Hematopoietic multipotent progenitor cell treated with erythropoietin and hydrocortisone succinate and interleukin-3 and kit ligand, for 15 days (in vitro differentiated cells): ENCODE results near the gene MYADML2.

Experiments
- DNase-seq: peaks from one replicate; pipeline ENCODE4 v3.0.0-alpha.2; 2015; ENCODE audit warnings: low spot score

The MYADML2 gene

DNA sequence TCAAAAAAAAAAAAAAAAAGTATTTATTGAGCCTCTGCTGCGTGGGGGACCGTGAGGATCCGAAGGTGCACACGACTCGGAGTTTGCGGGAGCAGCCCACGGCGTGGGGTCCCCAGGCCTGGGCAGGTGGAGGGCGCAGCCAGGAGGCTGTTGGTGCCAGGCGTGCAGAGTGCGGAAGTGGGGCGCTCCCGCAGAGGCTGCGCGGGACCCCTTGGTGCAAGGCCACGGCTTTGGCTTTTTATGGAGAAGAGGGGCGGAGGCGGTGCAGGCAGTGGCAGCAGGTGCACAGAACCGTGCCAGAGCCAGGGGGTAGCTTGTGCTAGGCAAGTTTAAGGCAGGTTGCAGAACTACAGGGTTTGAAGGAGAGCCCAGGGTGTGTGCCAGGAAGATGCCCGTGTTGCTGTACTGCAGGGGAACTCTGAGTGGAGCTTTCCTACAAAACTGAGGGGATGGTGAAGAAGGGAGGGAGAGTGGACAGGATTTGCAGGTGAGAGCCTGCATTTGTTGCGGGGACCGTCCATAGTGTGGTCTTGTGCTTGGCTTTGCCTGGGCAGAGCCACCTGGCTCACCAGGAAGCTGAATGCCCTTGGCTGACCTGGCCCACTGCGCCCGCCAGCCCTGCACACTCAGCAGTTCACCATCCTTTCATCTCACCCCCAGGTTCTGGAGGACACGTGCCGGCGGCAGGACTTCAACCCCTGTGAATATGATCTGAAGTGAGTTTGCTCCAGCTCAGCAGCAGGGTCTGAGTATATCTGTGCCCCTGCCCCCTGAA, 31.7 kb upstream of the MYADML2 start:
- DNase-seq = no peak

DNA sequence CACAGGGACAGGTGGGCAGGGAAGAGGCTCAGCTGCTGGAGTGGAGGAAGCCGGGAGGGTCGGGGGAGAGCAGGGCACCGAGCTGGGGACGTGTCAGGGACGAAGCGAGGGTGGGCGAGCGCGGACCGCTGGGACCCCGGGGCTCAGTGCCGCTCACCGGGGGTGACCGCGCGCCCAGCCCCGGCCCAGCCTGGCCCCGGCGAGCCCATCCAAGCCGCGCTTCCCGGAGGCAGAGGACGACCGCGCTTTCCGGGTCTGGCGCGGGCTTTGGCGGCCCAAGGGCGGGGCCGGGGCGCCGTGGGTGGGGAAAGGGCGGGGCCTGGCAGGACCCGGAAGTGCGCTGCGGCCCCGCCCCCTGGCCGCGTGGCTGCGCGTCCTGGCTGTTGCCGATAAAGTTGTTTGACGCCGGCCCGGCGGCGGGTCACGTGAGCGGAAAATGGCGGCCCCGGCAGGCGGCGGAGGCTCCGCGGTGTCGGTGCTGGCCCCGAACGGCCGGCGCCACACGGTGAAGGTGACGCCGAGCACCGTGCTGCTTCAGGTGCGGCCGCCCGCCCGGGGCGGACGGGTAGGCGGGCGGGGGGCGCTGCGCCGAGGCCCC, 30.3 kb upstream of the MYADML2 start, which contains the start of gene ASPSCR1:
Gene ASPSCR1, plus strand, starts transcription at position 419 of the 598 bp plus-strand sequence. Its CDS starts 18 bp downstream, at position 437.
- peak; percentile 93 for DNase-seq

DNA sequence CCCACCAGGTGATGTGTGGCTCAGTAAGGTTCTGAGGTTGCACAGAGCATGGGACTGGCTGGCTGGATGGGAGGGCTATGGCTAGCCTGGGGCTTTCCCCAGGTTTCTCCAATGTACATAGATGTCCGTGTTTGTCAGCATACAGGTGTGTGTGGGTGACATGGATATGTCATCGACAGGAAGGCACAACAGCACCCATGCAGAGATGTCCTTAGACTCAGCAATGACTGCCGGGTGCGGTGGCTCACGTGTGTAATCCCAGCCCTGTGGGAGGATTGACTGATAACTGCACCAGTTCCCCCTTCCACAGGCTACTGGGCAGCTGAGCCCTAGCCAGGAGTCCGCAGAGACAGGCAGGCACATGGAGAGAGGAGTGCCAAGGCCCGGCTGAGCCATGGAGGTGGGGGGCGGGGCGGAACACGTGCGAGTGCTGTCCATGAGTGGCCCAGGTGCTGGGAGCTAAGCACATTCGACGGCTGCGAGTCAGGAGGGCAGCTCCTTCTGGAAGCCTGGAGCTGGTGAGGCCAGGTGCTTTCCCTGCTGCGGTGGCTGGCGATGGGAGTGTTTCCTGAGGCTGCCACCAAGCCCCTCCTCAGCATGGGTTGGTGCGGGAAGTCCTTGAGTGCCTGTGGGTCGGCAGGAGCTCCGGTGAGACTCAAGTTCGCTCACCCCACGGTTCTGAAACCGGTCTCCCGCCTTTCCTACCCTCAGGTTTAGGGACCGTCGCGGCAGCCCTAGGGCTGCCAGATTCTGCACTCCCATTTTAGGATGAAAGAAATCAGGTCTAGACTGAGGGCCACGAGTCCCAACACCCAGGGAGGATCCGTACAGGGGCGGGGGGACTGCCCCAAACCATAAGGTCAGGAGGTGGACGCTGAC, 29.5 kb upstream of the MYADML2 start:
- DNase-seq = no peak

DNA sequence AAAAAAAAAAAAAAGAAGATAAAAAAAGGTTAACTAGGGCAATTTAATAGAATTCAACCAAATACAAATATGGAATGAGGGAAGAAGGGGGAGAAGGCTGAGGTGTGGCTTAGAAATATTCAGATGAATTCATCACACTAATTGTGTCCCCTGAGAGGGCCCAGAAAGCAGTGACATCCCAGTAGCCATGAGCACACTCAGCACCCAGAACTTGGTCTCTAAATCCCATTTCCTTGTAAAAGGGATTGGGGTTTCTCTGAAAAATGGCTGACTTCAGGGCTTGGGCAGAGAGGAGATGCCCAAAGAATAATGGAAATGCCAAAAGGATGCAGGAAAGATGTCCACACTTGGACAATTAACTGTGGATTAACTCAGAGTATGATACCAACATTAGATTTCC, 26.4 kb upstream of the MYADML2 start:
- DNase-seq = no peak

DNA sequence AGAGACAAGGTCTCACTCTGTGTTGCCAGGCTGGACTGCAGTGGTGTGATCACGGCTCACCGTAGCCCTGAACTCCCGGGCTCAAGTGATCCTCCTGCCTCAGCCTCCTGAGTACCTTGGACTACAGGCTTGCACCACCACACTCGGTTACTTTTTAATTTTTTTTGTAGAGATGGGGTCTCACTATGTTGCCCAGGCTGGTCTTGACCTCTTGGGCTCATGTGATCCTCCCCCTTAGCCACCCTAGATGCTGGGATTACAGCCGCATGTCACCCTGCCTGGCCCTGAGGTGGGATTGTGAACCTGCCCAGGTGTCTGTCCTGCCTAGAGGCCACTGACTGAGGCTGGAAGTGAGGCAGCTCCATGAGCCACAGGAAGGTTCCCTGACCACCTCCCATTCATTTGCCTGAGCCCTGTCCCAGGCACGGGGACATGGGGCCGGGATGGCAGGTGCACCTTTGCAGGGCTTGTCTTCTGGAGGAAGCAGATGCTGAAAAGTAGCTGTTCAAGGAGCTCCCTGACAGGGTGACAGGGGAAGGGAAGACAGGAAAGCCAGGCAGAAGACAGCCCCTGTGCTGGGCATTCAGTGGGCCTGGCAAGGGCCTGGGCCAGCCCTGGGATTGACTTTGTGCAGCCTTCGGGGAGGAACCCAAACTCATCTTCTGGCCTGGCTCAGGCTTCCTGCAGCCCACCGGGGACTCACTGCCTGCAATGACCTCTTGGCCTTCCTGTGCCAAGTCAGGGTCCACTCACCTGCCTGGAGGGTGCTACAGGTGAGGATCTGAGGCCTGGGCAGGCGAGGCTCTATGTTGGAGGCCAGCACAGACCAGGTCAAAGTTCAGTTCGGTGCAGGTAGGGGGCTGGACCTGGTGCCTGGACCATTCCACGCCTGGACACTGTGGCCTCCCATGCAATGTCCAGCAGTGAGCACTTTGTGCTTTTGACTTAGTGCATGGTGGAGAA, 22.1 kb upstream of the MYADML2 start:
- no peak for DNase-seq

DNA sequence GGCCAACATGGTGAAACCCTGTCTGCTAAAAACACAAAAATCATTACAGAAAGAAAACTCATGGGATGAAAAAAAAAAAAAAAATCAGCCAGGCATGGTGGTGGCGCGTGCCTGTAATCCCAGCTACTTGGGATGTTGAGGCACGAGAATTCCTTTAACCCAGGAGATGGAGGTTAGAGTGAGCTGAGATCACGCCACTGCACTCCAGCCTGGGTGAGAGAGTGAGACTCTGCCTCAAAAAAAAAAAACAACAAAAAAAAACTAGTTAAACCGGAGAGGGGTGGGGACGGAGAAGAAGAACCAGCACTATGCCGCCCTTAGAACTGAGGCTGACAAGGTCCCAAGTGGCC, 21.3 kb upstream of the MYADML2 start:
- DNase-seq = no peak

DNA sequence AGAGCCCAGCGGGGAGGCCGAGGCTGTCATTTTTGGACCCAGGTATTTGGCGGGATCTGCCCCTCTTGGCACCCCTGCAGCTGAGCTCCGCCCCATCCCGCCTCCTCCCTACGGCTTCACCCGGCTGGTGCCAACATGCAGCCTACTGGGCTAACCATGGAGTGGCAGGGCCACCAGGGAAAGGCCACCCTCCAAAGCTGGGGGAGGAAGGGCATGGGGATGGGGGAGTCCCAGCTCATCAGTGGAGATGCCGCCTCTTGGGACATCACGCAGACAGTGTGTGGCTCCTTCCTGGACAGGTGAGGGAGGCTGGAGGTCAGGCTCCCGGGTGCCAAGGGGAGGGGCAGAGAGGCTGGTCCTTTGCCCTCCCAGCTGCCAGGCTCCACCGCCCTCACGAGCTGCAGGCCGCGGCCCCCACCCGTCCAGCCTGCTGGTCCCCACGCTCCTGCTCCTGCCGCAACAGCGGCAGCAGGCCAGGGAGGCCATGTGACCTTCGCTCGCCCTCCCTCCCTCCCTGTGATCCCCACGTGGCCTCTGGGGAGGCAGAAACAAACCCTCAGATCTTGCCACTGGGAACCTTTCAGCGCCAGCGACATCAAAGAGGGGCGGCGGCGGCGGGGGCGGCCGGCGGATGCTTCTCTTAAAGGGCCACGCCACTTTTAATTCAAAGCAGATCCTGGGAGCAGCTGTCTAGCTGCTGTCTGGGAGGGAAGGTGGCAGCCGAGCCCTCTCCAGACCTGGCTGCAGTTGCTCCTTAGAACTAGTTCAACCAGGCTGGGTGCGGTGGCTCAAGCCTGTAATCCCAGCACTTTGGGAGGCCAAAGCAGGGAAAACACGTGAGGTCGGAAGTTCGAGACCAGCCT, 20.7 kb upstream of the MYADML2 start:
- DNase-seq = peak; percentile 8

DNA sequence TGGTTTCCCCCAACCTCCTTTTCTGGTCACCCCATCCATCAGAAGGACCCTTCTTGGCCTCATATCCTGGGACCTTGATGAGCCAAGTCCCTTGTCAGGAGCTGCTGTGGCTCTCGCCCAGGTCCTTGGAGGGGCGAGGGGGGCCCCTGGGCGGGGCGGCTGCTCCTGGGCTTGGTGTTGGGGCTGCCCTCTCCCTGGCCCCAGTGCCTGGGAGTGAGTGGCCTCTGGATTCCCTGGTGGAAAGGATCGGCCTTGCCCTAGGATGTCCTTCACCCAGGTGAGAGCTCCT, 20.2 kb upstream of the MYADML2 start:
- no peak for DNase-seq

DNA sequence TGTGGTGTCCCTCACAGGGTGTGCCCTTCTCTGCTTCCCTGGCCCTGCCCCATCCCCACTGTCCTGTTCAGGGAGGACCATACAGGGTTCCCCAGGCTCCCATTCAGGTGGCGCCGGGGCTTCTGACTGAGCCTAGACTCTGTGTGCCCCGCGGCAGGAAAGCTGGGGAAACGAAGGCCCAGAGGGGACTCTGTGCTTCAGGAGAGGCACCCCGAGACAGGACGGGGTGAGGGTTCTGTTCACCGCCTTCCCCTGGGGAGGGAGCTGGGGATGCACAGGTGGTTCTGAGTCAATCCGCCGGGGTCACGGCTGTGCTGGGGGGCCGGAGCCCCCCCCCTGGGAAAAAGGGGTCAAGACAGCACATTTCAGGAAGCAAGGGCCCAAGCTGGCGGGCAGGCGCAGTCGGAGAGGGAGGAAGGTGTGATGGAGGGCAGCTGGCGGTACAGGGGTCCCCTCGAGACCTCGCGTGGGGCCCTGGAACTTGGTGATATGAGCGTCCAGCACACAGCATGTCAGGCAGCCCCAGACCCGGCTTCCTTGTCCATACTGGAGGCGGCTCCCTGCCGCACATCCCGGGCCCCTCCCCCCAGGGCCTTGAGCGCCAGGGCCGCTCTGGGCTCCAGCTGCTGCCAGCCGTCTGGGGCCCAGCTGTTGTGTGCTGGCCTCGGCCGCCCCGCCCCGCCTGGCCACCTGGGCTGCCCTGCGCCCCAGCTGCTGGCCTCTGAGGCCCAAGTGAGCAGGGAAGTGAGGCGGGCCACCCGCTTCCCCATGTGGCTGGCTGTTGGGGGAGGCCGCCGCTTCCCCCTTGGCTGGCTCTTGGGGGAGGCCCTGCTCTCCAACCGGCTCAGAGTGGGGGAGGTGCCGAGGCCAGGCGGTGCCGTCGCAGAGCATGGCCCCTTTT, 19.6 kb upstream of the MYADML2 start:
- no peak for DNase-seq

DNA sequence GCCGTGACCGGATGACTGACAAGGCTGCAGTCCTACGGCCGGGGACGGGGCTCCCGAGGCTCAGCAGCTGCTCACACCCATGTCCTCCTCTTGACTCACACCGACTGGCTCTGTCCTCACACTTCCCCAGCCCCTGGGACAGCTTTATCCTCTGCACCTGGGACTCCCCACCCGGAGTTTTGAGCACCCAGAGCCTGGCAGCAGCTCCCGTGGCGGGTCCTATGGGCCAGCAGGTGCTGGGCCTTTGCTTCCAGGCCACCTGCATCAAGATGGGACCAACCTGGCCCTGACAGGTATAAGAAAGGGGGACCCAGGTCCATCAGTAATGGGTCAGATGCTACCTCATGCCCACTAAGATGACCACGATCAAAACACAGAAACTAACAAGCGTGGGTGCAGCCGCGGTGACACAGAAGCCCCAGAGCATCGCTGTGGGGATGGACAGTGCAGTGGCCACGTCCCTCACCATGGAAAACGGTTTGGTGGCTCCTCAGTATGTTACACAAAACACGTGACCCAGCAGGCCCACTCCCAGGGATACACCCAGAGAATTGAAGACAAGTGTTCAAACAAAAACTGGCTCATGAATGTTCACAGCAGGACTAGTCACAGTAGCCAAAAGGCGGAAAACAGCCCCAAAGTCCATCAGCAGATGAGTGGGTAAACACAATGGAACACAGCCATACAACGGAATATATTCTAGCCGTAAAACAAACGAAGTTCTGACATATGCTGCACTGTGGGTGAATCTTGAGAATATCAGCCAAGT, 17.2 kb upstream of the MYADML2 start:
- DNase-seq = no peak

DNA sequence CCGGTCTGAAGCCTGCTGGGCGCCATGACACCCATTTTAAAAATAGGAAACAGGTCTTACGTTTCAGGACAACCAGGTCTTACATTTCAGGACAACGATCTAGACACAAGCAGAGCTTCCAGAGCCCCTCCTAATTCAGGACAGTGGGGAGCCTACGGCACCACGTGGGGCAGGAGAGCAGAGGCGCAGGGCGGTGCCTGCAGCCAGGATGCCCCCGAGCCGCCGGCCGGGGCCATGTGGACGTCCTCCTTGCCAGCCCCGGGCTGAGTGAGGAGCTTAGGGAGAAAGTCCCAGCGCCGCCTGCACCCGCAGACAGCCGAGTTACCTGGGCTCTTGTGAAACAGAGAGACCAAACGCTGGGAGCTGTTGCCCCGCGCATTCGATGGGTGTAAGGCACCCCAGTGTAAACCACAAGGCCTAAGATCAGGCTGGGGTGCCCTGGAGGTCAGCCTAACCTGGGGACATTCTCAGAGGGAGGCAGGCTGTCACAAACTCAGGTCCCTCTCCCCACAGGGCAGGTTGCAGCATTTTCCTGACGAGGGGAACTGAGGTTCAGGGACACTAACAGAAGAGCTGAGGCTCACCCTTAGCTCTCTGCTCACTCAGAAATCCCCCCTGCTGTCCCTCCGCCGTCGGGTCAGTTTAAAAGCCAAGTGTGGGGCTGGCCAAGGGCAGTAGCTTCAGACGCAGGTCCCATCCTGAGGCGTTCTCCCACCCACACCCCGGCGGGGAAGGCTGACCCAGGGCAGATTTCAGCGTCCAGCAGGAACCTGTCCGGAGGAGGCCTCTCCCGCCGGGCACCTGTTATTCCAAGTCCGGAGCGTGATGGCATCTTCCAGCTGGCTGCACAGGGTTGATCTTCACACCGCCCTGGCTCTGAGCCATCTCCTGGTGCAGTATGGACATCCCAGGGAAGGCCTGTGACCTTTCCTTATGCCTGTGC, 15.7 kb upstream of the MYADML2 start:
- no peak for DNase-seq

DNA sequence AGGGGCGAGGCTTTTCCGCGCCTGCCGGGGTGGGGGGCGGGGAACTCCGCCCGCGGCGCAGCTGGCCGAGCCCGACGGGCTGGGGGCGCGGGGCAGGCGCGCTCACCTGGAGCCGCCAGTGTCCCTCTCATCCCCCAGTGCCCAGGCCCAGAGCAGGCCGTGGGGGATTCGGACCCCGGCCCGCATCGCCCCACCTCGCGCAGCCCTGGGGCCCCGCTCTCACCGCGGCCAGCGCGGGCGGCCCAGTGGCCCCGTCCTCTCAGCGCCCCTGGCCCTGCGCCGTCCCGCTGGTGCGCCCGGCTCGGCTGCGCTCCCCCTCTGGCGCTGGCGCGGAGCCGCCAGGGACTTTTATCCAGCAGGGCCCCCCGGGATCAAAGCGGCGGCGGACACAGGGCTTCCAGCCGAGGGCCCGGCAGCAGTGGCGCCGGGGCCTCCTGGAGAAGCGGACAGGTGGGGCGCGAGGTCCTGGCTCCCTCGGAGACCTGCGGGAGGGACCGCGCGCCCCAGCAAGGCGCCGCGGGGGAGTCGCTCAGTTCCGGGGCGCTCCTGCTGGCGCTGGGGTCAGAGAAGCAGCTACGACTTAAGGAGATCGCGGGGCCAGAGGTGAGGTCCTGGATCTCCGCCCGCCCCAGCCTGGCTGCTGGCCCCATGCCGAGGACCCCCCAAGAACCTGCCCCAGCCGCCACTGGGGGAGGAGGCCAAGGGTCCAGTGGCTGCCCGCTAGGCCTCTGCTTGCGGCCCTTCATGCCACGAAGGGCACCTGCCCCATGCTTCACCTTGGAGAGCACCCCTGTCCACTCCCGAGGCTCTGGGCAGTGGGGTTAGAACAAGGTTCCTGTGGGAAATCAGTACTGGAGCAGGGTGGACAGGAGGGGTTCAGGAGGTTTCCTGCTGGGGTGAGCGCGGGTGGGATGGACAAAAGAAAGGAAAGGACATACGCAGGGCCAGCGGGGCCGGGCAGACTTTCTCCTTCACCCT, 14.8 kb upstream of the MYADML2 start:
- DNase-seq = no peak

DNA sequence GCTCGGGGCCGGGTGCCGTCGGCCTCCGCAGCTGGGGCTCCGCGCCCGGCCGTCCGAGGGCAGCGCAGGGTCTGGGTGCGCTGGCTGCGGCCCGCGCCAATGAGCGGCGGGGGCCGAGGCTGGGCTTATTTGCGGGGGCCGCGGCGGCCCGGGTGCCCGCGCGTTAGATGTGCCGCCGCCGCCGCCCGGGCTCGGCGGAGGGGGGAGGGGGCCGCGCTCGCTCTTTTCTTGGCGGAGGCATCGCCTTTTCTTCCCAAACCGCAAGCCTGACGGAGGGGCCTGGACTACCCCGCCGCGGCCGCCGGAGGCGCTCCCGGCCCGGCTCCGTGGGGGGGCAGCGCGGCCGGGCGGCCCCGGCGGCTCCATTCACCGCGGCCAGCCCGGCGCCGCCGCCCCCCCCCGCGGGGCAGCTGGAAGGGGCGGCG, 14.1 kb upstream of the MYADML2 start, which contains the start of gene NOTUM:
Gene NOTUM, minus strand, starts transcription at position 101 of the 425 bp plus-strand sequence. CDS start 278 bp downstream, outside the sequence.
- no peak for DNase-seq

DNA sequence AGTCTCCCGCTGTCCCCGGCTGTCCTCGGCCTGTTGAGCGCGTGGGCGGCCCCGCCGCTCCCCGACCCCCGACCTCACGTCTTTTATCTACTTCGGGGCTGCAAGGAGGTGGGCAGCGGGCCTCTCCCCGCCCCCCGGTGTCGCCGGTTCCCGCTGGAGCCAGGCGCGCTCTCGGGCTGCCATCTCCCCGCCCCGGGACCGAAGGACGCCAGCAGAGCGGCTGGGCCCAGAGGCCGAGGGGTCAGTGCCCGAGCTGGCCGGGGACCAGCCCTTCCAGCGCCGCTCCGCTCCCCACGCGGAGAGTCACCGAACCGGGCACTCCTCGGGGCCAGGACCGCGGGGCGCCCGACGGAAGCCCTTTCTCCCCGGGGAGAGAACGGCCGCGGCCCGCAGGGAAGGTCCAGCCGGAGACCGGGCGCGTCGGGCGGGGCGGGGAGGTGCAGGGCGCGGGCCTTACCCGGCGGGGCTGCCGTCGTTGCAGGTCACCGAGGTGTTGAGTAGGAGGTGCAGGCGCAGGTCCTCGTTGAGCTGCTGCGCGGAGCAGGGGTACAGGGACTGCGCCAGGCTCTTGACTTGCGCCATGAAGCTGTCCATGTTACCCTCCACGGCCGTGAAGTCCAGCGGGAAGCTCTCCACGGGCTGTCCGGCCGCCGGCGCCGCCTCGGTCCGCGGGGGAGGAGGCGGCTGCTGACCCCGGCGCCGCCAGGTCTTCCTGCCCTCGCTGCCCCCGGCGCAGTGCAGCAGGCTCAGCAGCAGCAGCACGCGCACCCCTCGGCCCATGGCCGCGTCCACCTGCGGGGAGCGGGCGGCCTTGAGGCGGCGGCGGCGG, 13.3 kb upstream of the MYADML2 start:
- no peak for DNase-seq

DNA sequence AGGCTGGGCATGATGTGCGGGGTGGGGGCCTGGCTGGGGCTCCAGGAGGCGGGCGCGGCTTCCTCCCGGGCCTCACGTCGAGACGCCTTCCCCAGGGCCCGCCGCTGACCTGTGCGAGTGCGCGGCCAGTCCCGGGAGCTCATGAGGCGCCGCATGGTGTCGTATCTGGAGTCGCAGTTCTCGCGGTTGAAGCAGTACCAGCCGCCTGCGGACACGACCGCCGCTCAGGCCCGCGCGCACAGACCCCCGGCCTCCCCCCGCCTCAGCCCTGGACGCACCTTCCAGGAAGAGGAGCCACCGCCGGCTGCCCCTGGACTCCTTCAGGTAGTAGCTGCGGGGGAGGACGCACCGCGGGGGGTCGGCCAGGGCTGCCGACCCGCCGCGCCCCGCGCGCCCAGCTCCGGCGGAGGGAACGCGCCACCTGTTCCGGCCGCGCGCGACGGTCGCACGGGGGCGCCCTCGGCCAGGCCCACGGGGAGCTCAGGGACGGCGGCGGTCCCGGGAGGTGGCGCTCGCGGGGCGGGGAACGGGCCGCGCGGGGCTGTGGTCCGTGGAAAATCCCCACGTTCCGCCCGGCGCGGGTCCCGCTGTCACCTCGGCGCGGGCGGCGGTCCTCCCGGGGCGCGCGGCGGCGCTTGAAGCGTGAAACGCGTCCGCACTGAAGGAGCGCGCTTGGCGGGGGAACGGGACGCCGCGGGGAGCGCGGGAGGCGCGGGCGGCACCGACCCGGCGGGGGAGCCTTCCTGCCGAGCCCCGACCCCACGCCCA, 12.5 kb upstream of the MYADML2 start:
- peak; percentile 73 for DNase-seq
